HT1080 (cell line): ENCODE results near the gene RASSF8. TPM values are rescaled to one million over a fixed set of nuclear protein-coding genes. Genes with fewer than 3 reads are reported as not detected.

Experiments
- DNase-seq: peaks from one replicate; pipeline ENCODE4 v3.0.0-alpha.2; 2015; ENCODE audit warnings: low read depth
- total RNA-seq: library from RNA; depleted of rRNA; stranded (reverse); fragments of >200 nt; shearing (Covaris generic); gene quantifications from 2 replicates; pipeline ENCODE4 v1.2.3, GENCODE V29; 2014

The RASSF8 gene
- total RNA-seq, 1 experiment from 2014 or later = 33.5 TPM

DNA sequence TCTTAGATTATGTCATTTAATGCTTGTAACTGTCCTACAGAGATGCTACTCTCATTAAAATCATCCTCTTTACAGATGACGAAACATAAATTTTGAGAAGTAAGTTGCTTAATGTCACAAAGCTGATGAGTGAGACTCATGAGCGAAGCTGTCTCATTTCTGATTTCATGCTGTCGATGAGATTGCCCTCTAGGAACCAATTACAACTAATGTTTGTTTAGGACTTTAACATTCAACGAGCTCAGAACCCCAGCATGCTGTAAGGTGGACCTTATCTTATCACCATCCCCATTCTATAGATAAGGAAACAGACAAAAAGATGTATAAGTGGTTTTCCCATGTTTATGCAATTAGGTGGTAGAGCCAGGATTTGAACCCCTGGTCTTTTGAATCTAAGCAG is 143.3 kb downstream of the RASSF8 start:
- no peak for DNase-seq

DNA sequence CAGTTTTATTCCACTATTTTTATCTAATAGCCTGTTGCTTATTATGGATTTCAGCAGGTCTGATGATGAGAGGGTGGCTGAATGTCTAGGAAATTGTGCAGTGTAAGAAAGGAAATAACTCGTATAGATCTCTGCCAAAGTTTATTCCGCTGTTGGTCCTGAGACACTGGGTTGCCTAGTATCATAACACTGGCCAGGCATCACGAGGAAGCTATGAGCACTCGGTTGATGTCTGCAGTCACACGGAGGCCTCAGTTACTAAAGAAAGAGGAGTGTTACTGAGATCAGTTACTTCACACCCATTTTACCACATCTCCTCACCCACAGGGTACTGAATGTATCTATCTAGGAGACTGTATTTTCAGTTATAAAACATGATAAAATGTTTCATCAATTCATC is 144.5 kb downstream of the RASSF8 start:
- DNase-seq = no peak

DNA sequence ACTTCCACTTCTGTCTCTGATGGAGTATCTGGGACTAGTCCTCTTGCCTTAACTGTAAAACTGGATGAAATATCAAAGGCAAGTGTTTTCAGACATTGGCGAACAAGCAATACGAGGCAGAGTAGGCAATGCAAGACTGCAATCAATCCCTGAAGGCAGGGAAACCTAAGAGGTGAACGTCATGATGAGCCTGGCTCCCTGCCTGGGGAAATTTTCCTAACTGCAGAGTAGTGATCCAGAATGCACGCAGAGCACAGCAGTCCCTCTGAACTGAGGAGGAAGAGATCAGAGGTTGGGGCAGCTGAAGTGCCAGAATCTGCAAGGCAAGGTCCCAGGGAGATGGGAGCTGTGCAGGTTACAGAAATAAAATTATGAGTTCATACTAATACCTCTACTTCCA is 147.9 kb downstream of the RASSF8 start:
- no peak for DNase-seq

DNA sequence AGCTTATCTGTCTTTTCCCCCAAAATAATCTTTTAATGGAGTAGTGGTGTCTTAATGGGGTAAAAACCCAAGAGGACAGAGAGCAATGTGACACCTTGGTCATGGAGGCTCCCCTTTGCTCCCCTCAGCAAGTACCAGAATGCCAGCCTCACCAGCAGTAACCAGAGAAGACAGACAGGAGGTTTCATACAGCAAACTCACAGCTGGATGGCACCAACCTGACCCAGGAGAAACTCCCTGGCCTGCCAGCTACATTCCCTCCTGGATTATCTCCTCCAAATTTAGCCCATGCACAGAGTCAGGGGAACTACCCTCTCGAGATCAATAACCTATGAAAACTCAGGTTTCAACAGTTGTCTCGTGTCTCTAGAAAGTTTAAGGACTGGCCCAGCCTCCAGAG is 150.4 kb downstream of the RASSF8 start:
- no peak for DNase-seq

DNA sequence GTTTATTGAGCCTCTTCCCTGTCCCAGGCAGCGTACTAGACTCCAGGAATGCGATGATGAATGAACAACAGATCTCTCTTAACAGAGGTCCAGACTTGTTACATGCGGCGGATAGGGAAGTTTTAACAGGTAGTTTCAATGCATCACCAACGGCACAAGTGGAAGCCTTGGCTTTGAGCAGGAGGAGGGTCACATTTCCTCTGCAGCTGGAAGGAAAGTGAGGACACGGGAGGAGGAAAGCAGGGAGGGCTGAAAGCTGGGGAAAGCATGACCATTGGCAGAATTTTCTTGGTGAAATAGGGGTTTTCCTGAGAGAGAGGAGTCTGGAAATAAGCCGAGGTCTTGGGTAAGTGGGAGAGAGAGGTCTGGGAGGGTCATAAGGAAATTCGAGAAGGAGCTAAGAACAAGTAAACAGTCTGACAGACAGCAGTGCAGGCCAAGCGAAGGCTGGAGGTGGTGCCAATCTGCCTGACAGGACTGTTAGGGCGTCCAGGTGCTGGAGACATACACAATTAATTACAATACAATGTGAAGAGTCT is 150.9 kb downstream of the RASSF8 start:
- DNase-seq = no peak

DNA sequence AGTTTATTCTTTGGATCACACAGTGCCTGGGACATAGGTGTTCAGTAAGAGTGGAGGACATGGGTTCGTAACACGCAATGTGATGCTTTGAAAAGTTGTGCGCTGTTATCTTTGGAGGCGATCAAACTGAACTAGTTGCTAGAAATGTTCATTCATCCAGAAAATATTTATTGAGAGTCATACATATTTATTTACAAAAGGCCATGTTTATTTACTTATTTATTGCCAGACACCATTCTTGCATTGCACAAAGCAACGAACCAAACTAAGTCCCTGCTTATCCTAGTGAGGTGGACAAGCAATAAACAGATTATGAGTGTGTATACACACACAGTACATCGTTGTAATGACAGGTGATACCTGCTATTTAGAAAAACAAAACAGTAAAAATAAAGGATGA is 153.8 kb downstream of the RASSF8 start:
- no peak for DNase-seq

DNA sequence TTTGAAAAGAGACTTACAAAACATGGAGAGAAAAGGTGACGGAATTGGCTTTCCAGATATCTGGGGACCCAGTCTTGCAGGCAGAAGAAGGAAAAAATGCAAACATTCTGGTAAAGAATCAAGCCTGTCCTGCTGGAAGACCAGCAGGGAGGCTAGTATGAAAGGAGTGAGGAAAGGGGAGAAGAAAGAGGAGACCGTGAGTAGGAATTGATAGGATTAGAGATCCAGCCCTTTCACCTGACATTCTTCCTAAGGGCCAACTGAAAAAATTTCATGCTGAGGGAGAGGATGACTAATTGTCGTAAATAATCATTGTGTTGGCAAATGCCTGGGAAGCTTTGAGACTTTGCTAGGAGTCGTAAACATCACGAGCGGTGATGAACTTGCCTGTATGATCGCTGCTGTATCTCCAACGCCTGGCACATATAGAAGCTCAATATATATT is 154.2 kb downstream of the RASSF8 start:
- no peak for DNase-seq

DNA sequence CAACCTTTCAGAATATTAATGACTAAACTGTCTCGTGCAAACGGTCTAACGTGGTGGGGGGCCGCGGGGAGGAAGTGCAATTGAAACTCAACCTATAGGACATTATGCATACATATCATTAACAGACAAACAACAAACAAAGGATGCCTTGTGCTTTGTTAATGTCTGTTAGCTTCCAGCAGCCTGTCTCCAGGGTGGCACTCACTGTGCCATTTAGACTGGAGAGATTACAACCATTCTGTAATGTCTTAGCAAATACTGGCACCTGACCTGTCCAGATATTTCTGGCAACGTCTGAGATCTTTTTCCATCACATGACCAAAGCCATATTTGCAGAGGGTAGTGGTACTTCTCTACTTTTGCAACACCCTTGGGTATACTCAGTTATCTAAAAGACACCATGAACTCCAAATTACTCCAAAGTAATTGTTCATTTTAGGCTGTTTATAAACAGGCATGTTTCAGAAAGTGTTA is 154.7 kb downstream of the RASSF8 start:
- DNase-seq = no peak

DNA sequence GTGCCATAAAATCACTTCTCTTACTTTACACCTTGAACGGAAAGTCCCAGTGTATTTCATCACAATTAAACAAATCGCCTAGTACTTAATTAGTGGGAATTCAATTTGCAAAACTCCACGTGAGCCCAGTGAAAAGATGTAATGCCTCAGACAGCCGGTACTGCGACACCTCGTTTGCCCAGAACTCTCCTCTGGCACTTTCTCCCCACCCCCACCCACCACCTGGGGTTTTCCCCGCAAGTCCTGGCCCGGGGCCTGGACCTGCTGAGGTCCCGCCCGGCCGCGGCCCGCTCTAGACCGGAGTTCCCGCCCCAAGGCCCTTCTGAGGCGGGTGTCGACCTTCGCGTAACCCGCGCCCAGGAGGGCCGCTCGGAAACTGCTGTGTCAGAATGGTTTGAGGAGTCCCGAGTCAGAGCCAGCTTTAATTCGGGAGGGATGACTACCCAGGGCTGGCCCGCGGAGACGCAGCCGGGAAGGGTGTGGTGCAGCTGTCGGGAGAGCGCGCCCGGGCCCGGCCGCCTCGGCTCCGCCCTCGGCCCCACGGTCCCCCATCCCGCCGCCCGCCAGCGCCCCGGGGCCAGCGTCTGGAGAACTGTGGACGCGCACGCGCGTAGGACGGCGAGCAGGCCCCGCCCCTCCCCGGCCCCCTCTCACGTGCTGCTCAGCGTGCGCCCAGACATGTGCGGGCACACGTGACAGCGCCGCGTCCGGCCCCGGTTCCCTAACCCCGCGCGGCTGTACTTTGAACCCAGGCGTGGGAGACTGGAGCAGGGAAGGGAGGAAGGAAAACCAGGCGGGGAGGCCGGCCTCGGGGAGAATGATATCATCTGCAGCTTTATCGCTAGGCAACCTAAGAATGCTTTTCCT is 155.6 kb downstream of the RASSF8 start:
- peak; percentile 83 for DNase-seq

DNA sequence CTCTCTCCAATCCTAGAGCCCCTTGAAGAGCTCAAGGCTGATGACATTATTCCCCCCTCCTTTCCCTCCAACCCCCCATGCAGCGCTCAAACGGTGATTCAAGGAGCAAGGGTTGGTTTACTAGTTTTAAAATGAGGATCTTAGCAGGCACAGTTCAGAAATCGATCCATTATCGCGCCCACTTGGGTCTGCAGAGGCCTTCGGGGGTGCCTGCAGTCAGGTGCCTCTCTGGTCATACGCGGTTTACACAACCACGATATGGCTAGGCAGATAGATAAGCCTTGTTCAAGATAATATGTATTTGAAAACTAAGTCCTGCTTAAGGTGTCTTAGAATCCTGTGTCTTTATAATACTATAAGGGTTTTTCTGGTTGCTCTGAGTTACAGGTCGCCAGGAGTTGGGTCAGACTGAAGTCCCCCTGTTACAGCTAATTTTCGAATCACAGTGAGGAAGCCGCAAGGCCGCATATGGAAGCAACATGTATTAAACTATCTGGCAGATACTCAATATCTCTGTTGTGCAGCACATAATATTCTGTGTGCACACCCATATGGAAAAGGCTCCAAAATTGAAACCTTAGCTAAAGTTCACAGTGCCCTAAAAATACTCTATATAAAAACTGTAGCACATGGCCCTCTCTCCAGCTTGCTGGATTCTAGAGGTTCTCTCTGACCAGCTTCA is 156.4 kb downstream of the RASSF8 start:
- no peak for DNase-seq

DNA sequence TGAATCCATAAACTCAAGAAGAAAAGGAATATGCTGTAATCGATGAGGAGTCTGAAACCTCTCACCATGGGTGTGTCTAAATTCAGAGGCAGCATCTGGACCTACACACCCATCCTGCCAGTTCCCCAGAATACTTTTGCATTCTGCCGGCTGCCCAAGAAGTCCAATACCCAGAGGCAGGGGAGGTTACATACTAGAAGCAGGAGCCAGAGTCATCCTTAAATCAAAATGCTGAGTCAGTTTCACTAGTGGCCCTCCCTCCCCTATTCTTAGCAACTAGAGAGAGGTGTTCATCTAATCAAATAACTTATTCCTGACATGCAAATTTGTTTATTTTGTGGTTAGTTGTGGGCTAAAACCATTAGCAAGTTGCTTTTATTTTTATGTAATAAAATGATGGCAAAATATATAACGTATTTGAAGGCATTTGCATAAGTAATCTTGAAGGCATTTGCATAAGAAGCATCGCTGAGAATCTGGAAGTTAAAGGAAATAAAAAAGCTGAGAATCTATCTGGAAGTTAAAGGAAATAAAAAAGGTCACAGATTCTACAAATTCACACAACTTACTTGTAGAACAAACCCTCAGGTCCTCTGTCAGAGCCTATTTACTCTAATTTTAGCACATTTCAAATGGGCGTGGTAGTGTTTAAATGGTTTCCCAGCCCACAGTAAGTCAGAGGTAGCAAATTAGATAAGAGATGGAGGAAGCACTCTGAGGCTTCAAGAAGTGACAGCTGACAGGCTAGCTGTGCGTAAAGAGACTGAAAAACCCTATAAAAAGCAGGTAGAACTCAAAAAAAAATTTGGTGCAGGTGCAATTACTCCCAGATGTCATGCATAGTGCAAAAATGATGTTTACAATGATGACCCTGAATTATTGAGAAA is 158.6 kb downstream of the RASSF8 start:
- no peak for DNase-seq

DNA sequence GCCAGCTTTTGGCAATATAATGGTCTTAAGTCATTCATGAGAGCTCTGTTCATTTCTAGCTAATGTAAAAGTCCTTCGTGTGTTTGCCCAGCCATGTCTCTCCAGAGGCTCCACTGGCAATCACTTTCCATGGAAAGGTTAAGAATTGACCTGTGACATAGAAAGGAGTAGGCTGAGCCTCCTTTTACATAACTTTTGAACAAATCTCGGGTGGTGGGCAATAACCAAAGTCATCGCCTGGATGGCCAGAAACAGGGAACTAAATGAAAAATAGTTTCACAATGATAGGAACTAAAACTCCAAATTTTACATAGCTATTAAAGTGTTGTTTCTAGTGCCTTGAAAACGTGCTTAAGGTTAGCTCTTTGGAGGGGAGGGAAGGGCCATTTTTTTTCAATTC is 159.8 kb downstream of the RASSF8 start:
- DNase-seq = no peak

DNA sequence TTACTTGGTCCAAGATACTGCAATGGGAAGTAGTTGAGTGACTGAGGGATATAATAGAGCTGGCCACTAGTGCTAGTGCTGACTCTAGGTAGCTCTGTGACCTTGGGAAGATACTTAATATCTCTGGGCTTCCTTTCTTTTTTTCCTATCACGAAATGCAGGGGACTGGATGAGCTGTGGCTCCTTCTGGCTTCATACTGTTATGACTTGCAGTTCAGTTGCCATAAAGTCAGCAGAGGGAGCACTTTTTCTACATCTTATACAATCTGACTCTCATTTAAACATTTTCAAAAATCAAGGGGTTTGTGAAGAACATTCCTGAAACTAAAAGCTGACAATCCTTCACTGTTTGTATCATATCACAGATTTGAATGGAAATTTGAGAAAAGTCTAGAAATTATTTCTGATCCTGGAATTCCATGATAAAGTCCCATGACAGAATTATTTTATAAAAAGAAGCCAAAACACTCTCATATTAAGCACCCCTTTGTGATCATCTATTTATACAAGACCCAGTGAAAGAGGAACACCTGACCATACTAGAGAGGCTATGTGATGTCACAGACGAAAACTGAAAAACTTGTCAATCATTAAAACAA is 161.0 kb downstream of the RASSF8 start:
- peak; percentile 65 for DNase-seq

DNA sequence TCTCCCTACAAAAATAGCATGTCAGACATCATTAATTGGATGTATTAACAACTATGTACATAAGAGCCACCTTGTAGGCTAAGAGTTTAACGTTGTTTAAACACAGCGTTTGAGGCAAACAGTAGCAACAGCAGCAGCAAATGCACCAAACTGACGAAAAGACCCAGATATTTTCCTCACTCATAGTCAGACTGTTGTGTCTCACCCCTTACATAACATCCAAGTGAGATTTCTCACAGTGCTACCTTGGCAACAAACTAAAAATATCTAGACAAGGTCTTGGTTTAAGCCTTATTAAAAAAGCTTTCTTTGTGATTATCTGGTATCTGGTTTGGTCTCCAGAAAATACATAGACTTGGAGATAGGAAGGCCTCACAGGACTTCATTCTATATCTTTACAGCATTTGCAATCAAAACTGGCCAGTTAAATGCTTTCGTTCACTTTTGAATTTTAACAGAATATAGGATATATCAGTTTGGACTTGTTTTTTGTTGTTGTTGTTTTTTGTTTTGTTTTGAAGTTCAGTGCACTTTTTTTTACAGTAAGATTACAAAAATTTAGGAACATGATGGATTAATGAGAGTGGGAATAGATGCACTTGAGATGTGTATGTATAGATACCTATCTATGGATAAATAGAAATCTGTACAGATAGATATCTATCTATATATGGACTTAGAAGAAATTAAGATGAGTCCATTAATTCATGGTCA is 162.2 kb downstream of the RASSF8 start:
- DNase-seq = no peak

DNA sequence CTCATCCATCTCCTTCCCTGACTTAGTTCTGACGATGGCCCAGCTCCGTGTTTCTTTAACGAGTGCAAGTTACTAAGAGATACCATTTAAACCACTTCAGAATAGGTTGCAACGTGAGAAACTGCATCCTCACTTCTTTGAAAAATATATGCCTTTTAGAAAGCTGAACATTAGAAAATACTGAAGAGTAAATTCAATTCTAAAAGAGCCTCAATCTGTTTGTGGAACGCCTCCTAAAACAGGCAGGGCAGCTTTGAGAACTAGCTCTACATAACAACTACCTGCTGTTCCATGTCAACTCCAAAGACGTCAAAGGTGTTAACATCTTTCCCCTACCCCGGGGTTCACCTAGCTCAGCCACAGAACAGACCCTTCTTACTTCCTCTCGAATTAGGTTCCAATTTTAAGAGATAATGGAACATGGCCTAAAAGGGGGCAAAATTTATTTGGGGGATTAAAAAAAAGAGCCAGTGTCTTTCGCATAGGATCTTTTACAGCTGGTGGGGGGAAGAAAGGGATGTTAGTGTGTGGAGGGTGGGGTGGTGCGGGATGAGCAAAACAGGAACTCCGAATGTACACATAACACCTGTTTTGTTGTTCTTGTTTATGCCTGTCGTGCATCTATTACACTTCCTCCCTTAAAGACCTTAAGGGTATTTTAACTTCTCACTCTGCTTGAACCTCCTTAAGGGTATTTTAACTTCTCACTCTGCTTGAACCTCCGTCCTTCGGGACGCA is 163.0 kb downstream of the RASSF8 start:
- DNase-seq = no peak

DNA sequence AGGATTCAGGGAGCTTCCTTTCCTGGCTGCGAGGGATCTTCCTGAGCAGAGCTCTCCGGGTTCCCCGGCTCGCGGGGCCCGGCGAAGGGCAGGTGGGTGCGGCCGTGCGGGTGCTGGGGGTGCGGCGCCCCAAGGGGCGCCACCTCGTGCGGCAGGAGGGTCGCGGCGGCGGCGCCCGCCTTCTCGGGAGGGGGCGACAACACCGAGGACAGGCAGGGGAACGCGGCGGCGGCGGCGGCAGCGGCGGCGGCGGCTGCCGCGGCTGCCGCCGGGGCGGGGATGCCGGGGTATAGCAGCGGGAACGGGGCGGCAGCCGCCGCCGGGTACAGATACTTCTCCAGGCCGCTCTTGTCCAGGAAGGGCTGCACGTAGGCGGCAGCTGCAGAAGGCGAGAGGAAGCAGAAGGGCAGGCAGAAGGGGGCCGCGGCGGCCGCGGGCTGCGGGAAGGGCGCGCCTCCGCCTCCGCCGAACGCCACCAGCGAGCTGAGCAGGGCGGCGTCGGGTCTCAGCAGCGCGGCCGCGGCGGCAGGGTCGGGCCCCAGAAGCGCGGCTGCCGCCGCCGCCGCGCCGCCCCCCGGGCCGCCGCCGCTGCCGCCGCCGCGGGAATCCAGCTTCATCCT is 163.7 kb downstream of the RASSF8 start:
- DNase-seq = peak; percentile 17

DNA sequence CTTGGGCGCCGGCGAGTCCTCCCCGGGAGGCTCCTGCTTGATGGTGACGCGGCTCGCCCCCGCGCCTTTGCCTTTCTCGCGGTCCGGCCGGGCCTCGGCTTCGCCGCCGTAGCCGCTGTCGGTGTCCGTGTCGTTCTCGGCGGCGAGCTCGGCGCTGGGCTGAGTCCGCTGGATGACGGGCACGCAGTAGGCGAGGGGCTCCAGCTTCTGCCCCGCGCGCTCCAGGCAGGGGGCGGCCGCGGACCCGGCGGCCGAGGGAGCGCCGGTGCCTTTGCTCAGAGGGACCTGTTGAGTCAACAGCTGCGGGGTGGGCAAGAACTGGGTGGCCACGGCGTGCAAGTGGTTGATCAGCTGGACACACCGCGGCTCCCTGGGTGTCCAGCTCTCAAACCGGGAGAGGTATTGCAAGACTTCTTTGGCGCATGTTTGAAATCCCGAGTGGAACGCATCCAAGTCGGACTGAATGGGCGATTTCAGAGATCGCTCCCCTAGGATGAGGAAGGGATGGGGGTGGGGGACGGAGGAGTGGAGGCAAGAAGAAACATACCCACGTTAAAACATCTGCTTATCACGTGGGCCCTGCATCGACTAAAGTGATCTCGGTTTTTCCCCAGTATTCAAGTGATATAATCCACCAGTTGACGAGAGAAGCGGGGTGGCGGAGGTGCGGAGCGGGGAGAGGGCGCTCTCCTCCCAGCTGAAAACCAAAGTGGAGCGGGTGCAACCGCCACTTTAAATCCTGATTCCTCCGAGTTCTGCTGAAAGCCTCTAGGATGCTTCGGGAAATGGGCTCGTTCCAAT is 164.4 kb downstream of the RASSF8 start:
- DNase-seq = peak; percentile 21

DNA sequence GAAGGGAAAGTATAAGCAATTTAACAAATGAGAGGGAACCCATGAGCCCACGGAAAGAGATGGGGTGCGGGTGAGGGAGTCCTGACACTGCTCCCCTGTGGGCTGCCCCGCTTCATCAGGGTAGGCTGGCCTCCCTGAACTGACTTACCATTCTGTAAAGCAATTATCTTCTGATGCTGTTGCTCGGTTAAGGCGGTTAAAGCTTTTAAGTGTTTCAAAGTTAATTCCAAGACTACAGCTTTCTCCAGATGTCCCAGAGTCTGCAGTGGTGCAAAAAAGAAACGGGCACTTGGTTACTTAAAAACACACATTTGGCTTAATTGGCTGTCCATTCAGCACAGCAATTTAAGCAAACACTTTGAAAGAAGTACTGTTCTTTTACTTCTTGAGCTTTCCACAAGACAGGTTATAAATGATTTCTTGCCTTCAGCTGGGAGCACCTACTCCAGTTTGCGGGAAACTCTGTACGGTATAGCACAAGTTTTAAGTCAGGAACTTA is 165.0 kb downstream of the RASSF8 start:
- DNase-seq = no peak
